Stimulated activated CD4-positive, alpha-beta T cell treated with anti-CD3 and anti-CD28 coated beads, TNF-alpha, amount 100 ng/mL, for 24 hours (primary cell): Measurements from ENCODE around the gene ATP23.

Source experiments
- DNase-seq, 3 experiments: peaks; one replicate each; pipeline ENCODE4 v3.0.0-alpha.2; 2020; ENCODE audit warnings: low read depth in 3 of 3

ATP23 gene

GRCh38 chr12:57908511-57908910, 32.9 kb upstream of the ATP23 start:
- no peak for DNase-seq

DNA sequence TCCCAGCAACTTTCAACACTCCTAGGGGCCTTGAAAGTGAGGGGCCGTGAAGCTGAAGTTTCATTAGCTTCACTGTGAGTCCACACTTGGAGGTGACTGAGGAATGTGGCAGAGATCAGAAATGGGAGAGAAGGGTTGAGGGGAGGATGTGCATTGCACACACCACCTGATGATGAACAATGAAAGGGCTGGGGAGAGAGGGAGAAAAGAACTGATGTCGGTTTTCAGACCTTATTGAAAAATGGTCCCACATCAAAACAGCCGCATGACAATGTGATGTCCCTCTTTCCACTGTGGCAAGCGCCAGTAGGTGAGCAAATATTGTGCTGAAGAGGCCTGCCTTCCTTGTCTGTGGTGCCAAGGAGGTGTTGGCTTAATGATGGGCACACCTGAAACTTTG, 32.3 kb upstream of the ATP23 start:
- no peak for DNase-seq

DNA sequence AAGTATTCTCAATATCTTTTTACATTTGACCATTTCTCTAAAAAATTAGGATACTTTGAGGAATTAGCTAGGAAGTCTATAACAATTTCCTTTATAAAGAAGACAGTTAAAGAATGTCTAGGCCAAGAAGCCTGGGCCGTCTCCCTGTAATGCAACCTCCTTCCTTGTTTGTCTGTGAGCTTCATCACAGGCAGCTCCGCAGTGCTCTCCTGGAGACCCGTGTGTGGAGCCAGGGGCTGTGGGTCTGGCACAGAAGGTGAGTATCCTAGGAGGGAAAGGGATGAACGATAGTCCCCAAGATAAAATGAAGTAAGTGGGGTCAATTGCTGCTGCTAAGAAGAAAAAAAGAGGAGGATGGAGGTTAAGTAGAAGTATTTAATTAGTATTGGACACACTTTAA, 31.8 kb upstream of the ATP23 start:
- DNase-seq = no peak

DNA sequence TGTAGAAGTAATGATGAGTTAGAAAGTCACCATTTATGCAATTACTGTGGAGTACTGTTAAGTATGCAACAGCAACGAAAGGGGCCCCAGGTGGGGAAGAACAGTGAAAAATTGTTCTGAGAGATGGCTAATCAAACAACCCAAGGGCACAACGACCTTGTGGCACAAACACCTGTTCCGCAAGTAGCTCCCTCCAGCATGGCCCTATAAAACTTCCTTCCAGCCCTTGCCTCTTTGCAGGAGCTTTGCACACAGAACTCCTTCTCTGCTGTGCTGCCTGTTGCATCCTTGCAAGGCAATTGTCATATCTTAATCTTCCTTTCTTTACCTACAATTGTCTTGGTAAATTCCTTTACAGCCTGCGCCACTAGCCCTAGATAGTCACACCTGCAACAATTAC, 23.2 kb upstream of the ATP23 start:
- DNase-seq = no peak

DNA sequence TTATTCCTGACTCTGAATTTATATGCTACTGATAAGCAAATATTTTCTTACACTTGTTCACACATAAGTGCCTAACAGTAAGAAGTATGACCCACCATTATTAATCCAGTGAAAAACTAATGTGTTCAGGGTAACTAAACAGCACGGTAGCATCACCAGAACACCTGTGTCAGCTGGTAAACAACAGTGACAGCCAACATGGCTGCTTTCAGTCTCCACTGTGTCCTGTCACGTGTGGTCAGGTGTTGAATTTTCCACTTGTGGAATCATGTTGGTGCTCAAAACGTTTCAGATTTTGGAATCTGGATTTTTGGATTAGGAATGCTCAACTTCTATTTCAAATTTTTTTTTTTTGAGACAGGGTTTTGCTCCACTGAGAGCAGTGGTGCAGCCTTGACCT, 14.3 kb upstream of the ATP23 start:
- DNase-seq = no peak

DNA sequence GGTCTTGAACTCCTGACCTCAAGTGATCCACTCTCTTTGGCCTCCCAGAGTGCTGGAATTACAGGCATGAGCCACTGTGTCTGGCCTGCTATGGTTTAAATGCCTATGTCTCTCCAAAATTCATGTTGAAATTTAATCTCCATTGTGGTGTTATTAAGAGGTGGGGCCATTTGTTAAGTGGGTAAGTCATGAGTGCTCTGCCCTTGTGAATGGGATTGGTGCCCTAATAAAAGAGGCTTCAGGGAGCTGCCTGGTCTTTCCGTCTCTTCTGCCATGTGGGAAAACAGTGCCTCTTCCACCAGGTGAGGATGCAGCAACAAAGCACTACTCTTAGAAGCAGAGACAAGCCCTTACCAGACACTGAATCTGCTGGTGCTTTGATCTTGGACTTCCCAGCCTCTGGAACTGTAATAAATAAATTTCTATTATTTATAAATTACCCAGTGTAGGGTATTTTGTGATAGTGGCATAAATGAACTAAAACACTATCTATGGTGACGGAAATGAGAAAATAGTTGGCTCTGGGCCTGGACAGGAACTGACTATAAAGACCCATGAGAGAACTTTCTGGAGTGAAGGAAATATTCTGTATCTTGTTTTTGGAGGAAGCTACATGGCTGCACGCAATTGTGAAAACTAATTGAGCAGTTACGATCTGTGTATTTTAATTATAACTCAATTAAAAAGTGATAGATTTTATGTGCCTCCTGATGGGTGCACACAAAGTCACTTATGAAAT, 12.1 kb upstream of the ATP23 start:
- DNase-seq = no peak

DNA sequence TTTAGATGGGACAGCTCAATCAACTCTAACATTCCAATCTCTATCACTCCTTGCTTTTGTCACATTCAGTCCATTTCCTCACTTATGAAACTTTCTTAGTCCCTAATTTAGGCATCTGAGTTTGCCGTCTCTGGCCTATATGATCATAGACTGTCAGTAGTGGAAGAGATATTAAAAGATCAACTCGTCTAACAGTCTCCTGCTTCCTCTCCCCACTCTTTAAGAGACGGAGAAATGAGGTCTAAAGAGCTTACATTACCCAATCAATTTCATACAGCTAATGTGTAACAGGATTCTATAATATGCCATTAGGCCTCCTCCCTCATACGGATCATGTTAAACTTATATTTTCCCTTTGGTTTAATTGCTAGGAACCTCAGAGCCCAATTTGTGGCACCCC, 6.5 kb upstream of the ATP23 start:
- no peak for DNase-seq

DNA sequence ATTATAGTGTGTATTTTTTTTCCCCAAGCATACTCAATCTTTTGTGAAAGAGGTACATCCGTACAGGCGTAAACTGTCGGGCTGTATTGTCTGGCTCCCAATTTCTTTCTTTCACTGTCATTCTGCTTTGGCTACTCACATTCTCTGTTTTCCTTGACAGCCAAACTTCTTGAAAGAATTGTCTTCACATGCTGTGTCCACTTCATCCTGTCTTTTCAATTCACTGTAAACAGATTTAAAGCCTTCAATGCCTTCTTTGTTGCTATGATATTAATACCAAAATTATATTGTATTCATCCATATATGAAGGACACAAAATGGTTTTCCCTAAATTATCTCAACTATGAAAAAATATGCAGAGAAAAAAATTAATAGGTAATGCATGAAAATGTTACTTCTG, 6.0 kb upstream of the ATP23 start:
- no peak for DNase-seq

DNA sequence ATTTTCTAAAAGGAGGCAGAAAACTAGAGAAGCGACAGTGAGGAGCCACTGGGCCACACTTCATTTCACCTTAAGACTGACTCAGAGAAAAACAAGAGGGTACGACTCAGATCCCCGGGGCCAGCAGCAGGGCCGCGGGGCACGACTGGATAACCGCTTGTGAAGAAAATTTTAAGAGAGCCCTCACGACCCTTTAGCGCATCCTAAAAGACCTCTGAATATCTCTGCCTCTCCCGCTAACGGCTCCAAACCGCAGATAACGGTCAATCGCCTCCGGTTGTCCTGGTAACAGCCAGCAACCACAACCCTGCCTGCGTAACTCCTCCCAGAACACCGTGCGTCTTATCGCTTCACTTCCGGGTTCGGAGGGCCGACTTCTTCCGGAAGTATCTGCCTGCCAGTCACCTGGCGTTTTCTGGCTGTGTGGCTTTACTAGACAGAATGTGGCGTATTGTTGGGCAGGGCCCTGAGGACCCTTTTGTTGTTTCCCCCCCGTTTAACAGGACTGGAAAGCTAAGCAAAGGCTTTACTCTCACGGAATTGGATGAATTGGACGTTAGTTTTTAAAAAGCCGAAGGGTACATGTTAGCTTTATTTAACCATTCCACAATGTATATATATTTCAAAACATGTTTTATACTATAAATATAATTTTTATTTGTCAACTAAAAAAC, 5.4 kb upstream of the ATP23 start:
- peak; percentile 80 to 90 (median 84) for DNase-seq

- DNase-seq = no peak
These were observed 4.9 kb upstream of the ATP23 start for GRCh38 chr12:57936513-57936883.

DNA sequence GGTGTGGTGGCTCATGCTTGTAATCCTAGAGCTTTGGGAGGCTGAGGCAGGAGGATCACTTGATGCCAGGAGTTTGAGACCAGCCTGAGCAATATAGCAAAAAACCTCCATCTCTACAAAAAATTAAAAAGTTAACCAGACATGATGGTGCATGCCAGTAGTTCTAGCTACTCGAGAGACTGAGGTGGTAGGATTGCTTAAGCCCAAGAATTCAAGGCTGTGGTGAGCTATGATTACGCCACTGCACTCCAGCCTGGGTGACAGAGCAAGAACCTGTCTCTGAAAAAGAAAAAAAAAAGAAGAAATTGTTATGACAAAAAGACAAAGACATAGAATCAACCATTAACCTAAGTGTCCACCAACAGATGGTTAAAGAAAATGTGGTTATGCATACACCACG, 2.1 kb upstream of the ATP23 start:
- no peak for DNase-seq

GRCh38 chr12:57940052-57940914, 1.1 kb upstream of the ATP23 start:
- no peak for DNase-seq

GRCh38 chr12:57940915-57941164, 527 bp upstream of the ATP23 start:
- DNase-seq = no peak

GRCh38 chr12:57943438-57944080, 2.2 kb downstream of the ATP23 start:
- DNase-seq = no peak

DNA sequence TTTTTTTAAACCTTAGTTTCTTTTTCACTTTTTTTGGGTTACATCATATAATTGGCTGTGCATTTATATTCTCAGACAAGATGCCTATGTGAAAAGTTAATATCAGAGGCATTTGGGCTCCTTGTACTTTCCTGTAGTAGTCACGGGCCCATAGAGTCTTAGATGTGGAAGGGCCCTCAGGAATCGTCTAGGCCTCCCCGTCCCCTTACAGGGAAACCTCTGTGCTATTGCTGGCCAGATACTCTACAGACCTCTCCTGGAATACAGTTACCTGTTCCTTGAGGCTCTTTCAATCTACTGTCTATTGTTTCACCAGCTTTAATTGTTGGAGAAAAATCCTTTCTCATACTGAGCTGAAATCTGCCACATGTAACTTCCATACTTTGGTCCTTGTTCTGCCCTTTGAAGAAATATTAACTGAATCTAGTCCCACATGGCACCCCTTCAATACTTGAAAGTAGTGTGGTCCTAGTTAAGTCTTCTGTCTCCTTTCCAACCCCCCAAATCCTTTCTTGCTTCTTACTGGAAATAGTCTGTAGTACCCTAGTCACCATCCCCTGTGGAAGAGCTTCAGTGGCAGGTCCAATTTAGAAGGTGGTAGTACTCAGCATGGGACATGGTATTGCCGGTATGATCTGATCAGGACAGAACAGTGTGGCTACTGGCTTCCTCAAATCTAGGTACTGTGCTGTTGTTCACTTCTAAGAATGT, 3.1 kb downstream of the ATP23 start:
- DNase-seq = no peak

DNA sequence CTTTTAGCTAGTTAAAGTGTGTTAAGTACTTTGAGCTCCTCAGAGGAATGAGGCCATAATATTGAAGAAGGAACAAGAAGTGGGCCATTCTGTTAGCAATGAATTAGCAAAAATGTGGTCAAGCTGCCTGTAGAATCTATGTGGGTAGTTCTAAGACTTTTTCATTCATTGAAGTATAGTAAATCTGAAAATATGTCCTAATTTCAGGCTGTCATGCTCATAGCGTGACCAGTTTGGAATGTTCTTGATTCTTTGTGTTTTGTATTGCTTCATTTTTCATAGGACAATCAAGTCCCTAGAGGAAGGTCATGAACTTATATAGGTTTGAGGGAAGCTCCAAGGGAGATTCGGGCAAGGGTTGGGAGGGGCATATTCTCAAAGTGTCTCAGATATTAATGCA, 11.4 kb downstream of the ATP23 start:
- DNase-seq = no peak

DNA sequence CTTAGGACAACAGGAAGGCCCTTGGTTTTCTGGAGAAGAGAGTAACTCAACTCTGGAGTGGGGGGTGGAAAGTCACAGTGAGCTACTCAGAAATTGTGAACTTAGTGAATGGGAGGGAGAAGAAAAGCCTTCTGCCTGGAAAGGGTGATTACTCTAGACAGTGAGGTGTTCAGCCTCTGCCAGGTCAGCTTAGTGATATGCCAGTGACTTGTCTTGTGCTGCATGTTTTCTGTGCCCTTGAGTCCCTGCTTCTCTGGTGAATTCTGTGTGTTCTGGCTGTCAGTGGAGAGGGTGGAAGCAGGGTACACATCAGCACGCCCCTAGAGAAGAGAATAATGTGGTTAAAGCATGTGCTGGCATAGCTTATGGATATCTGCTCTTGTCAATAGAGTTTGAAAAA, 13.4 kb downstream of the ATP23 start:
- DNase-seq = no peak

- no peak for DNase-seq
These were observed 16.8 kb downstream of the ATP23 start for GRCh38 chr12:57958061-57958657.

DNA sequence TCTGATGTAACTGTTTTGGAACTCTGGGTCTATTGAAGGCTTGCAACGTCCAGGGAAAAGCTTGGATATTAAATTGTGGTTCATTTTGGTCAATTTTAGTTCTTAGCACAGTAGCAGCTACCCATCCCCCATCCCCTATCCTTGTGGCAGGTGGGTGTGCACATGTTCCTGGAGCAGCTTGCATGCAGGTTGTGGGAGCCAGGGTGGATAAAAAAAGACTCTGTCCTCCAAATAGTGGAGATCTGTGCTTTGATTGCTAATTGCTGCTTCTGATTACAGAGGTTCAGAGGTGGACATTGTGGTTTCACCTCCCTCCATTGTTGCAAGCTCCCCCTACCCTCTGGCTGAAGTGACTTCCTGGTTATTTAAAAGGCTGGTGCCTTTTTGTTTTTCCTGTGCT, 23.1 kb downstream of the ATP23 start:
- DNase-seq = no peak

- DNase-seq = no peak
These were observed 24.4 kb downstream of the ATP23 start for GRCh38 chr12:57965766-57966165.

GRCh38 chr12:57966536-57966935, 25.2 kb downstream of the ATP23 start:
- DNase-seq = no peak
